NCI-H524 treated with DMSO at 0.1 percent for 48 hours (cell line): ENCODE measurements around the gene DNAH3.
"Not testable (repeated sequence)": the region's sequence is repeated elsewhere in the genome, so short reads cannot be mapped to it uniquely, and the experiment has no call there.

ENCODE experiments used
- DNase-seq: peaks from one replicate; lab custom pipeline; 2025; lab: John Stamatoyannopoulos, UW

DNAH3 gene

DNA sequence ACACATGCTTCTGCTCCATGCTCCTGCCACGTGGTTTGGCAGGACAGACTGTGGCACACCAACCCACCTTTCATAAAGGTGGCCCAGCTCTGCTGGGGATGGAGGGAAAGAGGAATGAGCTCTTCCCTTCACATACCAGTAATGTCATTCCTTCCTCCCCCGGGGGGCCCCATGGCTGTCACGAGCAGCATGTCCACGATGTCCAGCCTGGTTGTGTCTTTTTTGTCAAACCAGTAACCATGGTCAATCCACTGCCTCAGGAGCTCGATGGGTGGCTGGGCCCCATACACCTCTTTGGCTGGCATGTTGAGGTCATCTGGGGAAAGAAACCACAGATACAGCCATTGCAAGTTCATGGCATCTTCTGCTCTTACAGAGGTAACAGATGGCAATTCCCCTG, 153.5 kb downstream of the DNAH3 start:
- DNase-seq, result no peak

GRCh38 chr16:20995711-20996110, 154.9 kb downstream of the DNAH3 start:
- no peak for DNase-seq

- not testable (repeated sequence) for DNase-seq
Measured at GRCh38 chr16:20989496-20990070, 161.1 kb downstream of the DNAH3 start.

GRCh38 chr16:20987049-20987448, 163.6 kb downstream of the DNAH3 start:
- no peak for DNase-seq

DNA sequence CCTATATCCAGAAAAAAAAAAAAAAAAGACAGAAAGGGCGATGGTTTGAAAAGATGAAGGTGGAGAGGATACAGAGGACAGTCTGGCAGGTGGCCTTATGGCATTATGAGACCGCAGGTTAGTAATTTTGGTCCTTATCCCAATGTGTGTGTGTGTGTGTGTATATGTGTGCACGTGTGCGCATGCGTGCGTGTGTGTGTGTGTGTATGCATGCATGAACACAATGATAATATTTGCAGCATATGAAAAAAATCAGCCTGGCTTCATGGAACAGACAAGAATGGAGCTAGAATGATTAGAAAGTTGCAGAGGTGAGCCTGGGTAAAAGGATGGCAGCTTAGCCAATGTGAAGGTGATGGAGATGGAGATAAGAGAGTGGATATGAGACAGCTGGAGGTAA, 166.6 kb downstream of the DNAH3 start:
- DNase-seq, result no peak

DNA sequence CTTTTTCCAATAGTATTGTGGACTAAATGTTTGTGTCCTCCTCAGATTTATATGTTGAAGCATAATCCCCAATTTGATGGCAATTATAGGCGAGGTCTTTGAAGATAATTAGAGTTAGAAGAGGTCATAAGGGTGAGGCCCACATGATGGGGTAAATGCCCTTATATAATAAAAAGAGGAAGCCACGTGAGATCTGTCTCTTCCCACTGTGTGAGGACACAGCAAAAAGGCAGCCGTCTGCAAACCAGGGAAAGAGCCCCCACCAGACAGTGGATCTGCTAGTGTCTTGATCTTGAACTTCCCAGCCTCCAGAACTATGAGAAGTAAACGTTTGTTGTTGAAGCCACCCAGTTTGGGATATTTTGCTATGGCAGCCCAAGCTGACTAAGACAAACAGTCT, 174.1 kb downstream of the DNAH3 start:
- DNase-seq, result no peak

- DNase-seq, result not testable (repeated sequence)
Measured at GRCh38 chr16:20973201-20973600, 177.4 kb downstream of the DNAH3 start.

- no peak for DNase-seq
Measured at GRCh38 chr16:20971401-20971800, 179.2 kb downstream of the DNAH3 start.

GRCh38 chr16:20969386-20969785, 181.3 kb downstream of the DNAH3 start:
- DNase-seq, result no peak

GRCh38 chr16:20968765-20969164, 181.9 kb downstream of the DNAH3 start:
- DNase-seq, result no peak

DNA sequence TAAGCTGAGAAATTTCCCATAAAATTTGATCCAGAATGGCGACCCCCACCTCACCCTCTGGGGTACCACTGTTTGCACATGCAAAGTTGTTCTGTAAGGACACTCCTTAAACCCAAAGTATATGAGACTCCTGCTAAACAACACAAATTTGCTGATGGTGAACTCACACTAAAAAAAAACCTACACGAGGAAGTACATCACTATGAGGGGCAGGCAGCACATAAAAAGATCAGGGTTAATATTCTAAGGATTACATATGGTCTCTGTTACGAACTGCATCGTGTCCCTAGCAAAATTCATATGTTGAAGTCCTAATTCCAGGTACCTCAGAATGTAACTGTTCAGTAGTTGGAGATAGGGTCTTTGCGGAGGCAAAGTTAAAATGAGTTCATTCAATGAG, 189.7 kb downstream of the DNAH3 start:
- no peak for DNase-seq

- DNase-seq, result no peak
Measured at GRCh38 chr16:20957153-20957552, 193.5 kb downstream of the DNAH3 start.

DNA sequence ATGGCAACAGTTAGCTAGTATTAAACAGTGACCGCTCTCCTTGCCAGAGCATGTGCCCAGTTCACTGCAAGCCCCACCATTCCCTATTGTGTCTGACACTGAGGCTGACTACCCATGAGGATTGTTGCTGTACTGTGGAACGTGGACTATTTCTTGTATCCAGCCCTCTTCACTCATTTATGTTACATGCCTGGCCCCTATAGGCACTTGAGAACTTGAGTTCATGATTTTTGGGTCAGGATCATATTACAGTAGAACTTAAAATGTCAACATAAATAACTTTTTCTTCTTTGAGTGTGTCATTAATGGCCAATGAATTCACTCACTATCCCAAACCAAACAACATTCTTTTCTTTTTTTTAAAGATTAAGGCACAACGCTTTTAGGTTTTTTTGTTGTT, 194.3 kb downstream of the DNAH3 start:
- no peak for DNase-seq

- DNase-seq, result no peak
Measured at GRCh38 chr16:20954574-20954973, 196.1 kb downstream of the DNAH3 start.

DNA sequence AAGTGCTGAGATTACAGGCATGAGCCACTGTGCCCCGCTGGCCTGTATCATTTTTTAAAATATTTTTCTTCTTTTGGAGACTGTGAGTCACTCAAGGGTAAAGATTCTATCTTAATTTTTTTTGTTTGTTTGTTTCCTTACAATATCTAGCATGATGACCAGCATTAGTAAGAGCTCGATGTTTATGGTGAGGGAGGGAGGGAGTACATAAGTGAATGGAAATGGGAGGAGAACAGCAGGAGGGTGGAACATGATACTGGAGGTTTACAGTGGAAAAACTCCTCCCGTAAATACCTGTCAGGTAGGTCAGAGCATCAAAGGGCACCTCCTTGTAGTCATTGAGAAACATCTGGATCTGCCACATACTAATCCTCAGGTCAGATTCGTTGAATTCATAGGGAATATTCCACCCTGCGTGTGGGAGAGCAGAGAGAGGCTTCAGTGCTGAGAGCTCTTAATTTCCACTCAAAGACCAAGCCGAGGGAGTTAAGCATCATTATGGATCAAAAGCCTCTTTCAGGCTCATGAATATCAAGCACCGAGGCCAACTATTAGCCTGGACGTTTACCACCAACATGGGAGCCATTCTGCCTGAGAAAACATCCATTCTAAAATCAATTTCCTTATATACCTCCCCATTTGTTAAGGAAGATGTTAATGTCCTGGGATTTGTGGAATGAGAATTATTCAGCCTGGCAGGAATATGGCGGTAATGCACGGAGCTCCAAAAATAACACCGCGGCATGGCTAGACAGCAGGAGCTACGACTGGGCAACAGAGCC, 198.3 kb downstream of the DNAH3 start:
- DNase-seq, result peak; percentile 24

DNA sequence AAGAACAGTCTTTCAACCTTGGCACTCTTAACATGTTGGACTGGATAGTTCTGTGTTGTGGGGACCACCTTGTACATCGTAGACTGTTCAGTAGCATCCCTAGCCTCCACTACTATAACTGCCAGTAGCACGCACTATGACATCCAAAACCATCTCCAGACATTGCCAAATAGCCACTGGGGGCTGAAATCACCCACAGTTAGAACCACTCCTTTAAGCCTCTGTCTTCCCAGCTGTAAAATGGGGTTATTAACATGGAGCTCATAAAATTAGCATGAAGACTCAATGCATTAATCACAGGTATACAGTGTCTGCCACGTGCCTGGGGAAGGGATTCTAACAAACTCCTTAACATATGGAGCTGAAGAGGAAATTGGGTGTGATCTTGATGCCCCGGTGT, 200.4 kb downstream of the DNAH3 start:
- DNase-seq, result no peak

- DNase-seq, result no peak
Measured at GRCh38 chr16:20949660-20950059, 201.0 kb downstream of the DNAH3 start.

DNA sequence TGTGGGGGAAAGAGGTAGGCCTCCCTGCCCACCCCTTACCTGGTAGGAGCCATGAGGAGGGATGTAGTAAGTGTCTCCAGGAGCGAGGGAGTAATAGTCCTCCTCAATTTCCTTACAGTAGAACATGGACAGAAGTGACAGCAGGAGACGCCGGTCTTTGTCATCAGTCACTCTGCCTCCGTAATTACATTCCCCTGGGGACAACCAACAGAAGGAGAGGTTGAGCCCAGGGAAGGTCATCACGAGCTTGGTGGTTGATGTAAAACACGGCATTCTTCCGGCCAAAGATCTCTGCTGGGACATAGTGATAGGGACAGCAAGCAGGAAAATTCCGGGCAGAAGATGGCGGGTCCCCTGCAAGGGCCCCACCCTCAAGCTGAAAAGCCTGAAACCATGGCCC, 202.2 kb downstream of the DNAH3 start:
- no peak for DNase-seq

- no peak for DNase-seq
Measured at GRCh38 chr16:20946015-20946629, 204.5 kb downstream of the DNAH3 start.

- not testable (repeated sequence) for DNase-seq
Measured at GRCh38 chr16:20945575-20945875, 205.1 kb downstream of the DNAH3 start.

DNA sequence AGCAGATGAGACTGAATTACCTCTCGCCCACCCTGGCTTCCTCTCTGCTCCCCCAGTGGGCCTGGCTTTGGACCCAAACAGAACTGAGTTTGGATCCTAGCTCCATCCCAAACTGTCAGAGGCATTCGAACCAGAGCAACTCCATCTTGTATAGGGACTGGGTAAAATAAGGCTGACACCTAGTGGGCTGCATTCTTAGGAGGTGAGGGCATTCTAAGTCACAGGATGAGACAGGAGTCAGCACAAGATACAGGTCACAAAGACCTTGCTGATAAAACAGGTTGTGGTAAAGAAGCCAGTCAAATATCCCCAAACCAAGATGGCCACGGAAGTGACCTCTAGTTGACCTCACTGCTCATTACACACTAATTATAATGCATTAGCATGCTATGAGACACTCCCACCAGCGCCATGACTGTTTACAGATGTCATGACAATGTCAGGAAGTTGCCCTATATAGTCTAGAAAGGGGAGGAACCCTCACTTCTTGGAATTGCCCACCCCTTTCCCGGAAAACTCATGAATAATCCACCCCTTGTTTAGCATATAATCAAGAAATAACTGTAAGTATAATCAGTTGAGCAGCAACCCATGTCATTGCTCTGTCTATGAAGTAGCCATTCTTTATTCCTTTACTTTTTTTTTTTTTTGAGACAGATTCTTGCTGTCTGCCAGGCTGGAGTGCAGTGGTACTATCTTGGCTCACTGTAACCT, 205.6 kb downstream of the DNAH3 start:
- no peak for DNase-seq

DNA sequence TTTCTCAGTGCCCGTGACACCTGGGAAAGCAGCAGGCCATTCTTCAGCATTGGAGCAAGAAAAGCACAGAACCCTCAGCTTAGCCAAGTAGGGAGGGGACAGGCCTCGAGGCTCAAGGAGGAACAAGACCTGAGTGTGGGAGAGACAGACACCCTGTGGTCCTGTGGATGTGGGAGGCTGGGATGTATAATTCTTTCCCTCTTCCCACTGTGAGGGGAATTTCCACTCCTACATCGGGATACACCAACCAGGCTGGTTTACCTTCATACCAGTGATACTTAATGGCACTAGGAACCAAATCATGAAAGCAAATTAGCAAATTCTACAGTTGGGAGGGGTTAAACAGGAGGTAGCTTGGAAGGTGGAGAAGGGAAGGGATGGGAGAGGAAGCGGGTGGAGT, 208.4 kb downstream of the DNAH3 start:
- DNase-seq, result no peak

DNA sequence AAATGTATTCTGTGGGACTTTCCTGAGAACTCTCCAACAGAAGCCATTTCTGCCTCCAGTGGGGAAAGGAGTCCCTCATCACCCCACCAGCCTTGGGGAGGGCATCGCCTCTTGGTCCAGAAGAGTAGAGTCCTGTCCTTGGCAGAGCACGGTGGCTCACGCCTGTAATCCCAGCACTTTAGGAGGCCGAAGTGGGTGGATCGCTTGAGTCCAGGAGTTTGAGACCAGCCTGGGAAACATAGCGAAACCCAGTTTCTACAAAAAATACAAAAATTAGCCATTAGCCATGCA, 209.1 kb downstream of the DNAH3 start:
- no peak for DNase-seq
